ENCODE measurements around the gene TRAF3IP3. TPM values are rescaled to one million over a fixed set of nuclear protein-coding genes. Genes with fewer than 3 reads are reported as not detected.

The TRAF3IP3 gene
- total RNA-seq, 2 donors from 2014 or later, result 157 to 185 TPM

DNA sequence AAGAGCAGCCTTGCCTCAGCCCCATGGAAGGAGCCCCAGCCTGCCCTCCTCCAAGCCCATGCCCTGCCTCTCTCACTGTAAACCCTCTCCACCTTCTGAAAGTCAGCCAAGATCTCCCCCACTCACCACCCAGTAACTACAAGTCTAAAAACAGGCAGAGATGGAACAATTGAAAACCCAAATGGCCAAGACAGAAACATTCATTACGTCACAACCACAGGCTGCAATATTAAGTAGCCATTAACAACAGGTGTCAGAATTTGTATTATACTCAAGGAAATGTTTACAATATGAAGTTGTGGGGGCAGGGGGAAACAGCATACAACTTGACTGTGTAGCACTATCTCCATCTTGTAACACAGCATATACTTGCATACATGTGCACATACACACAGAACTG, 47.7 kb downstream of the TRAF3IP3 start:
- peaks cover 7 to 19% of the 10 kb centered on the region in 2 donors for H3K4me1 Mint-ChIP-seq (ENCODE audit: low read depth in 2 of 2)
- no peak overlapping the region for H3K27ac Mint-ChIP-seq
- no peak overlapping the region for H3K4me3 Mint-ChIP-seq
- no peak for DNase-seq (ENCODE audit: low spot score)
- H3K36me3 Mint-ChIP-seq, result no peaks in the 10 kb centered on the region
- H3K27me3 Mint-ChIP-seq, result peaks cover 0 to 7% of the 10 kb centered on the region in 2 donors
- no peak for ATAC-seq
- H3K9me3 Mint-ChIP-seq, result no peaks in the 10 kb centered on the region

DNA sequence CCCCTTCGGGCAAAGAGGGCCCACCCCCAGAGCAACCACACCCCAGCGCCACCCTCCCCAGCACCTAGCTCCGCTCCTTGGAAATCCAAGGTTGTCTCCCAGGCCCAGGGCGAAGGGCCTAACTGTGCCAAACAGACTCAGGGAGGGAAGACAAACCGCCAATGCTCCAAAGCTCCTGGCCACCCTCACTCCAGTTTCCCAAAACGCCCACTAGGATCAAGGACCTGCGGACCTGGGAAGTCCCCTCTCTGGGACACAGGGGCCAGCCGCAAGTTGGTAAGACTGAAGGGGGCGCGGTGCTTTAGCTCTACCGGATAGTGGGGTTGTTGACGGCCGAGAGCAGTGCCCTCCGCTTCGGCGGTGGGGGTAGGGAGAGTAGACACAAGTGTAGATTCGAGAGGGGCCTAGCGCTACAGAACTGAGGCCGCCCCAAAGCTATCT, 49.5 kb downstream of the TRAF3IP3 start:
- Mint-ChIP-seq H3K4me3 (peak overlapping the region; percentile 83), H3K4me1 (ENCODE audit: low read depth in 2 of 2) (peaks cover 7 to 19% of the 10 kb centered on the region in 2 donors), H3K27ac (peak overlapping the region in 1 of 2 donors; percentile 93), H3K27me3 (peaks cover 0 to 7% of the 10 kb centered on the region in 2 donors), H3K36me3 (no peaks in the 10 kb centered on the region), H3K9me3 (no peaks in the 10 kb centered on the region)
- ATAC-seq (no peak), DNase-seq (ENCODE audit: low spot score) (no peak)

GRCh38 chr1:209805875-209806760, 50.3 kb downstream of the TRAF3IP3 start, which contains the start of gene IRF6:
Gene IRF6 (minus strand): TSS chr1:209806142. CDS start chr1:209801413, 4,729 bp downstream.
- DNase-seq (ENCODE audit: low spot score) (peak; percentile 91), ATAC-seq (peak; percentile 96 to 98)
- Mint-ChIP-seq H3K27ac (peak within 1 kb of the TSS; percentile 62 to 93), H3K9me3 (no peaks in the 10 kb centered on the region), H3K27me3 (peaks cover 0 to 7% of the 10 kb centered on the region in 2 donors), H3K4me1 (ENCODE audit: low read depth in 2 of 2) (peaks cover 7 to 19% of the 10 kb centered on the region in 2 donors), H3K36me3 (no peaks in the 10 kb centered on the region), H3K4me3 (peak within 1 kb of the TSS; percentile 83)

DNA sequence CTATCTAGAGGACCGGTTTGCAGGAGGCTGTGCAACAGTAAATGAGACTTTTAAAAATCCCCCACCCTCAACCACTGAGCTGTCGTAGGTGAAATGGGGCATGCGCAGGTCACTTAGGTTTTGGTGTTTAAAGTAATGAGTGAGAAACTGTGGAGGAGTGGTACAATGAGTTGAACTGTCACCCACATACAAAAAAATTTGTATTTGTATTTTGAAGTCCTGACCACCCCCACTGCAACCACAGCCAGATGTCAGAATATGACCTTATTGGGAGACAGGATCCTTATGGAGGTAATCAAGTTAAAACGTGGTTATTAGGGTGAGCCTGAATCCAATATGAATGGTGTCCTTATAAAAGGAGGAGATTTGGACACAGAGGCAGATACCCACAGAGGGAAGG, 51.7 kb downstream of the TRAF3IP3 start:
- Mint-ChIP-seq H3K4me1 (ENCODE audit: low read depth in 2 of 2) (peaks cover 7 to 19% of the 10 kb centered on the region in 2 donors), H3K9me3 (no peaks in the 10 kb centered on the region), H3K27ac (no peak overlapping the region), H3K4me3 (no peak overlapping the region), H3K27me3 (peaks cover 0 to 7% of the 10 kb centered on the region in 2 donors), H3K36me3 (no peaks in the 10 kb centered on the region)
- DNase-seq (ENCODE audit: low spot score) (no peak), ATAC-seq (no peak)

DNA sequence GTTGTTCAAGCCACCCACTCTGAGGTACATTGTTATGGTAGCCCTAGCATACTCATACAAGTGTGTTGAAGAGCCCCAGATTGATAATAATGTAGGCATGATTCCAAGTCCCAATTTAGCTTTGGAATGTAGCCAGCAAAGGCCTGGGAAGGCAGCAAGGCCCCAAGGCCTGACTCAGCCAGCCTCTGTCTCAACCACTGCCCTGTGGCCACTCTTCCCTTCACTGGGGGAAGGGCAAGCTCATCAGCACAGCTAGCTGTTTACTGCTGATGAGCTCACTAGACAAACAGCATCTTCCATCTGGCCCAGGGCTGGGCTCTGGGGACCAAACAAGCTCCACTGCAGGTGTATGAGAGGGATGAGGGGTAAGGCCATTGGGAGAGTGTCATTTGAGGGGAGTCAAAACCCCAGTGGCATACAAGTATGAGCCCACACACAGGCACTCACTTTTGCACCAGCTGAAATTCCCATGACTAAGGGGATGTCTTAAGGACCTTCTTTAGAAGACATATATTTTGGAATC, 52.3 kb downstream of the TRAF3IP3 start:
- Mint-ChIP-seq H3K4me3 (no peak overlapping the region), H3K27ac (no peak overlapping the region), H3K4me1 (ENCODE audit: low read depth in 2 of 2) (peaks cover 7 to 19% of the 10 kb centered on the region in 2 donors), H3K27me3 (peaks cover 0 to 7% of the 10 kb centered on the region in 2 donors), H3K9me3 (no peaks in the 10 kb centered on the region), H3K36me3 (no peaks in the 10 kb centered on the region)
- no peak for DNase-seq (ENCODE audit: low spot score)
- ATAC-seq, result no peak

DNA sequence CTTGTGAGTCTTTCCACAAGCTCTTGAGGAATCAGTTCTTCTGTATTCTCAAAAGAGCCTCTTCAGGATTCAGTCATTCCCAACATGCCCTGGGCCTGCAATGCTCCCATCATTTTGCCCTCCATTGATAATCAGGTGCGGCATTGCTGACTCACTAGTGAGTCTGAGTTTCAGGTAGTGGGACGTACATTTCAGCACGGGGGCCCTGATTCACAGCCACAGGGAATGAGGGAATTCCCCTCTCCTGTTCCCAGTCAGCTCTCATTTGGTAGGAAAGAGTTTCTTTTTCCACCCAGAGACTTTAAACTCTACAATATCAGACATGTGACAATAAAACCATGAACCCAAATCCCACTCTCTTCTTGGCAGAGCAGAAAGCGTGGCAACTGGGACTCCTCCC, 53.8 kb downstream of the TRAF3IP3 start:
- H3K4me3 Mint-ChIP-seq, result no peak overlapping the region
- no peaks in the 10 kb centered on the region for H3K9me3 Mint-ChIP-seq
- H3K27me3 Mint-ChIP-seq, result peaks cover 0 to 2% of the 10 kb centered on the region in 2 donors
- no peaks in the 10 kb centered on the region for H3K36me3 Mint-ChIP-seq
- H3K4me1 Mint-ChIP-seq (ENCODE audit: low read depth in 2 of 2), result peaks cover 7 to 13% of the 10 kb centered on the region in 2 donors
- H3K27ac Mint-ChIP-seq, result no peak overlapping the region
- no peak for DNase-seq (ENCODE audit: low spot score)
- ATAC-seq, result no peak

GRCh38 chr1:209810783-209811182, 54.9 kb downstream of the TRAF3IP3 start:
- Mint-ChIP-seq H3K4me3 (no peak overlapping the region), H3K36me3 (no peaks in the 10 kb centered on the region), H3K4me1 (ENCODE audit: low read depth in 2 of 2) (peaks cover 6 to 7% of the 10 kb centered on the region in 2 donors), H3K27ac (no peak overlapping the region), H3K9me3 (no peaks in the 10 kb centered on the region), H3K27me3 (no peaks in the 10 kb centered on the region)
- ATAC-seq (no peak), DNase-seq (ENCODE audit: low spot score) (no peak)

DNA sequence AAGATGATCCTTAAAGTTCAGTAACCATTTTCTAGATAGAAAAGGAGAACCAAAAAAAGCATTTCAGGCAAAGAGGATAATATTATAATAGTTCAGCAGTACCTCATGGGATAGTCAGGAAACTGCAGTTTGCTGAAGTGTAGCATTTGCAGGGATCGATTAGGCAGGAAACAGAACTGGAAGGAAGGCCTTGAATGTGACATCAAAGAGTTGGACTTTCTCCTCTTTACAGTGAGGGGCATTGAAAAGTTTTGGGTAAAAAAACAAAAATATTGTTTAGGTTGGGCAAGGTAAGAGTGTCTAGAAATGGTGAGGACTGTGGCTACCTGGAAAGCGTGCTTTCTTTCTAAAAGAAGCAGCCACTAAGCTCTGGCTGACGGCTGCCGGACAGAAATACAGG, 58.0 kb downstream of the TRAF3IP3 start:
- Mint-ChIP-seq H3K36me3 (no peaks in the 10 kb centered on the region), H3K4me1 (ENCODE audit: low read depth in 2 of 2) (no peaks in the 10 kb centered on the region), H3K4me3 (no peak overlapping the region), H3K27ac (no peak overlapping the region), H3K27me3 (peaks cover 6 to 7% of the 10 kb centered on the region in 2 donors), H3K9me3 (no peaks in the 10 kb centered on the region)
- DNase-seq (ENCODE audit: low spot score) (no peak), ATAC-seq (no peak)

DNA sequence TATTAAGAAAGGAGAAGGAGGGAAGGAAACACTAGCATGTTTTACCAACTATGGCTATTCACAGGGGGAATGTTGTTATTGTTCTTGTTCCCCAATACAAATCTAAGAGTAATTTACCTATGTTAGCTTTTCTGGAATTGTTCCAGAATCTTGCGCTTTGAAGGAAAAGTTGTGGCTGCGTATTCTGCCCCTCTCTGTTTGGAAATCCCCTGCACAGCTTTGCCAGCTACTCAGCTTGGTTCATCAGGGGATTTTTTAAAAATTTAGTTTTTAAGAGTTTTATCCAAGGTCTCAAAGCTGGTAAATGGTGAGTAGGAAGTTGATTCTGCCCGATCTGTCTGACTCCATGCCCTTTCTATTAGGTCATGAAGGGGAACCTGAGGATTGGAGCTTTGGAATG, 59.6 kb downstream of the TRAF3IP3 start:
- H3K27ac Mint-ChIP-seq, result no peak overlapping the region
- no peaks in the 10 kb centered on the region for H3K9me3 Mint-ChIP-seq
- no peak for DNase-seq (ENCODE audit: low spot score)
- H3K36me3 Mint-ChIP-seq, result no peaks in the 10 kb centered on the region
- H3K4me1 Mint-ChIP-seq (ENCODE audit: low read depth in 2 of 2), result no peaks in the 10 kb centered on the region
- peaks cover 9% of the 10 kb centered on the region in 2 donors for H3K27me3 Mint-ChIP-seq
- H3K4me3 Mint-ChIP-seq, result no peak overlapping the region
- ATAC-seq, result no peak

DNA sequence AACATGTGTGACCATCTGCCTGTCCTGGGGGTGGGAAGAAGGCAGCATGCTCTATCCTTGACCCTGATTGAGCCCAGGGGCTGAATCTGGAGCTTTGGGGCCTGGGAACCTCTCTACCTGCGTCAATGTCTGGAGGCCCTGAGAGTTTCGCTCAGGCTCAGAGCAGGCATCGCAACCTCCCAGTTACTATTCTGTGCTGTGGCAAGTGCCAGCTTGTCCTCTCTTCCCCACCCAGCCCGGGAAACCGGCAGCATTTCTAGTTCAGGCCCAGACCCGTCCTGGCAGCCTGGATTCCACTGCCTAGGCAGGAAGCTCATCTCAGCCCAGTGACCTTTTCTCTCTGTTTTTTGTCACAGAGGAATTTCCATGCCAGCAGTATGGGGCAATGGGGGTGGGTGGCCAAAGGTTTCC, 60.1 kb downstream of the TRAF3IP3 start:
- H3K36me3 Mint-ChIP-seq, result no peaks in the 10 kb centered on the region
- no peaks in the 10 kb centered on the region for H3K4me1 Mint-ChIP-seq (ENCODE audit: low read depth in 2 of 2)
- no peak overlapping the region for H3K4me3 Mint-ChIP-seq
- ATAC-seq (no peak), DNase-seq (ENCODE audit: low spot score) (no peak)
- no peaks in the 10 kb centered on the region for H3K9me3 Mint-ChIP-seq
- H3K27me3 Mint-ChIP-seq, result peaks cover 13 to 14% of the 10 kb centered on the region in 2 donors
- no peak overlapping the region for H3K27ac Mint-ChIP-seq

- Mint-ChIP-seq H3K4me1 (ENCODE audit: low read depth in 2 of 2) (no peaks in the 10 kb centered on the region), H3K36me3 (no peaks in the 10 kb centered on the region), H3K27ac (no peak overlapping the region), H3K9me3 (no peaks in the 10 kb centered on the region), H3K27me3 (peaks cover 18 to 20% of the 10 kb centered on the region in 2 donors), H3K4me3 (no peak overlapping the region)
- ATAC-seq (no peak), DNase-seq (ENCODE audit: low spot score) (no peak)
Observed at GRCh38 chr1:209816923-209817322, 61.1 kb downstream of the TRAF3IP3 start.

GRCh38 chr1:209817691-209818090, 61.8 kb downstream of the TRAF3IP3 start:
- H3K36me3 Mint-ChIP-seq, result no peaks in the 10 kb centered on the region
- H3K4me1 Mint-ChIP-seq (ENCODE audit: low read depth in 2 of 2), result peaks cover 0 to under 1% of the 10 kb centered on the region in 2 donors
- ATAC-seq (no peak), DNase-seq (ENCODE audit: low spot score) (no peak)
- H3K4me3 Mint-ChIP-seq, result no peak overlapping the region
- no peak overlapping the region for H3K27ac Mint-ChIP-seq
- no peaks in the 10 kb centered on the region for H3K9me3 Mint-ChIP-seq
- H3K27me3 Mint-ChIP-seq, result peaks cover 20 to 22% of the 10 kb centered on the region in 2 donors

DNA sequence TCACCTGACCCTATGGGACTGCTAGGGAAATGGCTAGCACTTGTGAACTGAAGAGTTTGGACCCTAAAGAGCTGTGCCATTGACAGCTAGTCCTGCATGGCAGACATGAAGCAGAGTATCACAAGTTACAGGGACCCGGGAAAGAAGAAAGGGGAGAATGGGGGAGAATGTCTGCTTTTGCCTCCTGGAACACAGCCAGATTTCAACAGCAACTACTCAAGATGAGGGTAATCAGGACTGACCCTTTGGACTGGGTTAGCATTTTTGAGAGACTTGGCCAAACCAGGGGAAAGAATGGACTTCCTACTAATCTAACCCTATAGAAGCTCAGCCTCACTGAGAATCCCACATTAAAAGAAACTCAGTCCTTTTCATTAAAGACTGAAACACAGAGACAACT, 63.2 kb downstream of the TRAF3IP3 start:
- ATAC-seq (no peak), DNase-seq (ENCODE audit: low spot score) (no peak)
- Mint-ChIP-seq H3K4me1 (ENCODE audit: low read depth in 2 of 2) (peaks cover 4 to 5% of the 10 kb centered on the region in 2 donors), H3K9me3 (no peaks in the 10 kb centered on the region), H3K36me3 (no peaks in the 10 kb centered on the region), H3K4me3 (no peak overlapping the region), H3K27me3 (peaks cover 24 to 27% of the 10 kb centered on the region in 2 donors), H3K27ac (no peak overlapping the region)

DNA sequence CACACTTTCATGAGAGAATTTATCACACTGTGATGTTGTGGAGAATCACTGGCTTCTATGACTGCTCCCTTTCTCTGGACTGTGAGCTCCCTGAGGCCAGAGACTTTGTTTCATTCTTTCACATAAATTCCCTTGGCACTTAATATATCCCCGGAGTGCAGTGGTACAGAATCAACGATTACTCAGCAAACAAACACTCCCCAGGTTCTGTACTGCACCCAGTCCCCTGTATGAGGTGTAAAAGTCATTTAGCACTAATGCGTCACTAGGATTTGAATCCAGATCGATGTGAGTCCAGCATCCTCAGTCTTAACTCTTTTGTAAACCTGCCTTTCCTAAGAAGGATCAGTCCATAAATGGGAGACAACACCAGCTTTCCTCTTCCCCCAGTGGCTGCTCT, 65.1 kb downstream of the TRAF3IP3 start:
- Mint-ChIP-seq H3K27me3 (peaks cover 24 to 27% of the 10 kb centered on the region in 2 donors), H3K4me1 (ENCODE audit: low read depth in 2 of 2) (peaks cover 4 to 5% of the 10 kb centered on the region in 2 donors), H3K36me3 (no peaks in the 10 kb centered on the region), H3K4me3 (no peak overlapping the region), H3K27ac (no peak overlapping the region), H3K9me3 (no peaks in the 10 kb centered on the region)
- DNase-seq (ENCODE audit: low spot score), result no peak
- no peak for ATAC-seq

Measured in natural killer cell treated with Interleukin-12 subunit alpha and Interleukin-12 subunit beta and Interleukin-15 and Interleukin-18, amount 100 ng/mL, for 72 hours (primary cell).